Stimulated activated naive CD4-positive, alpha-beta T cell (primary cell): ENCODE measurements around the gene PPP2R2D.

Experiments
- DNase-seq, 6 experiments: peaks; one replicate each; lab custom pipeline; 2025; lab: John Stamatoyannopoulos, UW

PPP2R2D gene

GRCh38 chr10:131900350-131901152, at the start of gene PPP2R2D:
TSS of gene PPP2R2D (plus strand) at chr10:131901008. CDS start at chr10:131901149, 141 bp downstream.
- peak; percentile 94 to 99 (median 96) for DNase-seq

GRCh38 chr10:131851346-131851745, 49.5 kb upstream of the PPP2R2D start:
- DNase-seq, result no peak

GRCh38 chr10:131852176-131852822, 48.5 kb upstream of the PPP2R2D start:
- no peak for DNase-seq

GRCh38 chr10:131852823-131853609, 47.8 kb upstream of the PPP2R2D start:
- DNase-seq, result no peak

DNA sequence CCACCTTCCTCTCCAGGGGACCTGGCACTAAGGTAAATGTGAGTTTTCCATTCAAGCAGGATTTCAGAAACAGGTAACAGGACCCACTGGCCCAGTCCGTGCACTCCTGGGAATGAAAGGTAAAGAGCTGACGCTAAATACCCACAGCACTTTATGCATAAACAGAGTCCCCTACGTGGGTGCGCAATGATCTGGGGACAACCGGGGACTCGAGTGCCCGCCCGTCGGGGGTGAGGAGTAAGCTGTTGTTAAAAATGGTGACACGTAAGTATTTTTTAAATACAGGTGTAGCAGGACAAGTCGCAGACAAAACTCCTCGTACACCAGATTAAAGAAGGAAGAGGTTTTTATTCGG, 47.2 kb upstream of the PPP2R2D start:
- no peak for DNase-seq

- no peak for DNase-seq
These were observed 46.1 kb upstream of the PPP2R2D start for GRCh38 chr10:131854579-131855335.

GRCh38 chr10:131855461-131856401, 45.1 kb upstream of the PPP2R2D start:
- DNase-seq, result no peak

DNA sequence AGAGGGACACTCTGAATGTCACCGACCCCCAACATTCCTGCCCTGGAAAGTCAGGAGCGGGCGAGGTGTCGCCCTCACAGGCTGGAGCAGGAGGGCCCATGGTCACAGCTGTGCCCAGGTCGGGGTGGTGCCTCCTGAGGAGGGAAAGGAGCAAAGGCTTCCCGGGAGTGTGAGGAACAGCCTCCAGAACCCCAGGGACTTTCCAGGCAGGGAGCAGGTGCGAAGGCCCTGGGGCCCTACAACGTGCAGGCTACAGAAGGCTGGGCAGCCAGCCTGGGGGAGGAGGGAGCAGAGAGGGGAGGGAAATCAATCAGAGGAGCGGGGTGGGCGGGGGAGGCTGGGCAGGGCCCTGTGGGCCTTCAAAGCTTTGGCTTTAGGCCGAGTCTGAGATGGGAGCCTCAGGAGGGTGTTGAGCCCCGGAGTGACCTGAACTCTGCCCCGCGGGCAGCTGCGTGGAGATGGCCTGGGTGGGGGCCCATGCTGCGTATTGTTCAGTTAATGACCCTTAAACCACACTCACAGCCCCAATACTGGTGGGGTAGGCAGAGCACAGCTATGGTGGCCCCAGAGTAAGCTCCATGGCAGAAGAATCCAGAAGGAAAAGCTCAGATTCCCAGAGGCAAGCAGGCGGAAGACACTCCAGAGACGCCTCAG, 44.2 kb upstream of the PPP2R2D start:
- DNase-seq, result no peak

- no peak for DNase-seq
These were observed 43.4 kb upstream of the PPP2R2D start for GRCh38 chr10:131857156-131858117.

- no peak for DNase-seq
These were observed 42.7 kb upstream of the PPP2R2D start for GRCh38 chr10:131858118-131858515.

GRCh38 chr10:131858583-131859340, 42.0 kb upstream of the PPP2R2D start:
- no peak for DNase-seq

GRCh38 chr10:131859341-131860020, 41.3 kb upstream of the PPP2R2D start:
- DNase-seq, result no peak

DNA sequence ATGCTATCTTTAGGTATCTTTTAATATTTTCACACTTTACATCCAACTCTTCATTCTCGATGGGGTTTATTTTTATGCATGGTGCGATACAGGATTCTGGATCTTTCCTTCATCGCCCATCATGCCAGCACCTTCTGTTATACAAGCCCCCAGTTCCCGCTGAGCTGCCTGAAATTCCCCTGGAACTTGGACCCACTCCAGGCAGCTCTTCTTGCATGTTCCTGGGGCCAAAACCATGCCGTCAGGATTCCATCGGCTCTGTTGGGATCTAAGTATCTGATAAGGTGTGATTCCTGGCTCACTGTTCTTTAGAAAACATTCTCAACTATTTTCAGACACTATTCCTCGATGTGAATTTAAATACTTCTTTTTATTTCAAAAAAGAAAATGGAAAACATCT, 40.5 kb upstream of the PPP2R2D start:
- DNase-seq, result no peak

- no peak for DNase-seq
These were observed 39.9 kb upstream of the PPP2R2D start for GRCh38 chr10:131860806-131861440.

DNA sequence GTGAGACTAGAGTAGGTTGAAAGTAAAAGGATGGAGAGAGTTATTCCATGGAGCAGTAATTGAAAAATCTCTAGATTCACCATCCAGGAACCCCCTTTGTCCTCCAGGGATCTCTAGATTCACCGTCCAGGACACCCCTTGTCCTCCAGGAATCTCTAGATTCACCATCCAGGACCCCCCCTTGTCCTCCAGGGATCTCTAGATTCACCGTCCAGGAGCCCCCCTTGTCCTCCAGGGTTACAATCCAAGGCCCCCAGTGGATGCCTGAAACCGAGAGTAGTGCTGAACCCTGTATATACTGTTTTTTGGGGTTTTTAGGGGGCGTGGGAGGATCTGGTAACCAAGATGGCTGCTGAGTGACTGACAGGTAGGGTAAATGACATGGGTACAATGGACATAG, 38.3 kb upstream of the PPP2R2D start:
- DNase-seq, result no peak

DNA sequence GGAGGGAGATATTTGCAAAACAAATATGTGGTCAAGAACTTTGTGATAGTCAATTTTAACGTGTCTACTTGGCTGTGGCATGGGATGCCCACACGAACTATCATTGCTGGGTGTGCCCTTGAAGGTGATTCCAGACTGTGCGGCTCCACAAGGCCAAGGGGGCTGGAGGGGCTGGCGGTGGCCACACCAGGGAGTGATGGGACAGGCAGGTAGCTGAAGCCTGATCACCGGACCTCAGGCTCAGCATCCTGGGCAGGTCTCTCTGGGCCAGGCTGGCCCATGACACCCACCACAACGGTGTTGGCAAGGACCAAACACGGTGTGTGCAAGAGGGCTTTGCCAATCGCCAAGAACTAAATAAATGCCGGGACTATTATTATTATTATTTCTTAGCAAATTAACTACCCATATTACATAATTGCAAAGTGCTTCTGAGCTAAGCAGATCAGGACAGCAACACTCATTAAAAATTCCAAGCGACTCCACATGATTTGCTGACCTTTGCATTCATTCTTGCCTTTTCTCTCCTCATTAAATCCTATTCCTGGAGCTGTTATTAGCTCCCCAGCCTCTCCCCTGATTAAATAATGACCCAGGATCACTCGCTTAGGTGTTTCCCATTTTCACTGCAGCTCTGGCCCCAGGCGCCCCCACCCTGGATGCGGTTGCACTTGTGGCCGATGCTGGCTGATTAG, 35.4 kb upstream of the PPP2R2D start:
- DNase-seq, result no peak

- no peak for DNase-seq
These were observed 34.1 kb upstream of the PPP2R2D start for GRCh38 chr10:131866673-131867072.
